ENCODE measurements around the gene EPHA1.
"Not testable (repeated sequence)": the region's sequence is repeated elsewhere in the genome, so short reads cannot be mapped to it uniquely, and the experiment has no call there.

The EPHA1 gene

GRCh38 chr7:143401265-143401664 lies 7.4 kb downstream of the EPHA1 start:
- no peak for DNase-seq

GRCh38 chr7:143399642-143400041 lies 9.0 kb downstream of the EPHA1 start:
- DNase-seq, result no peak

DNA sequence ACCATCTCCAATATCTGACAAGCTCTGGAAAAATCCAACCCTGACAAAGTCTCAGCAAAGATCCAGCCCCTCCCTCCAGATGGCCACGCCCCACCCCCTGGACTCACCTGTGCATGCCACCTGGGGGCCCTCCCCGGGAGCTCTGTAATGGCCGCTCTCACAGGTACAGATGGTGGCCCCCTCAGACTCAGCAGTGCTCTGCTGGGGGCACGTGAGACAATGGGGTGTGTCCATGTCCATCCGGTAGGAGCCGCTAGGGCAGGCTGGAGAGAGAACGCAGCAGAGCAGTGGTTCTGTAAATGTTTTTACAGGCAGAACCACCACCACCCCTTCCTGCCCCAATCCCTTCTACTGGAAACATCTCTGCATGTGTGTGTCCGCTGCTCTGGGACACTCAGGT lies 9.5 kb downstream of the EPHA1 start:
- no peak for DNase-seq

- no peak for DNase-seq
These were observed 10.0 kb downstream of the EPHA1 start for GRCh38 chr7:143398616-143399015.

- DNase-seq, result no peak
These were observed 10.7 kb downstream of the EPHA1 start for GRCh38 chr7:143397710-143398530.

DNA sequence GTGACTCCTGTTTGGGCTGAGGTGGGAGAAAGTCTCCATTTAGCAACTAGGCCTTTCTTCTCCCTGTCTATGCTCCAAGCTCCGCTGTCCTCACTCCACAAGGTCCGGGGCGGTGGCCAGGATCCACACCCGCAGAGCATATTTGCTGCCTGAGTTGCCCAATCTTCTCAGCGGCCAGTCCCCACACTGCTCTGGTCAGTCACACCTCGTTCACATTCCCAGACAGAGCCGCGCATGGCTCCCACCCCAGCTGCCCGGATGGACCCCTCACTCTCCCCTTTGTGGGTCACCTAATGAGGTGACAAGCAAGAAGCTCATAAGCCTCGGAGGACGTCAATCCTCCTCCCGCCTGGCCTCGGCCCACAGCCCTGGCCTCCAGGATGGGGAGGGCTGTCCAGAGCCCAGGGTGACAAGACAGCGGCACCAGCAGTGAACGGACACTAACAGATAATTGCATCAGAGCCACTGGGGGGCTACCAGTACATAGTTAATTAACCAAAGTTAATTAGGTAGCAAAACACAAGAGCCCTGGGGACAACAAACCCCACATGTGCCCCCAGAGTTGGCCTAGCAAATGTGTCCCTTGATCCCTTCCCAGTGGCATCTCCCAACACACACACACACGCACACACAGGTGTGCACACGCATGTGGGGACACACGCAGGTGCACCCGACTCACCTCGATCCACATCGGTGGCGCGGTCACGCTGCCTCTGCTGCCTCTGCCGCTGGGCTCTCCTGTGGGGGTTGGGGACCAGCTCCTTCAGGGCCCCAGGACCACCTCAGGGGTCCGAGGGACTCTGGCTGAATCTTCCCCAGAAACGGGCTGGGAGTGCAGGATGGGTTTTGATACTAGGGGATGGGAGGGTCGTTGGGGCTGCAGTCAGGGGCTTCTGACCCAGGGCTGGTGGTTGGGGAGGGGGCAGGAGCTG lies 11.8 kb downstream of the EPHA1 start:
- no peak for DNase-seq

GRCh38 chr7:143396182-143396581 lies 12.5 kb downstream of the EPHA1 start:
- no peak for DNase-seq

GRCh38 chr7:143395187-143396149 lies 13.2 kb downstream of the EPHA1 start:
- peak in 1 of 2 experiments; percentile 30 for DNase-seq

DNA sequence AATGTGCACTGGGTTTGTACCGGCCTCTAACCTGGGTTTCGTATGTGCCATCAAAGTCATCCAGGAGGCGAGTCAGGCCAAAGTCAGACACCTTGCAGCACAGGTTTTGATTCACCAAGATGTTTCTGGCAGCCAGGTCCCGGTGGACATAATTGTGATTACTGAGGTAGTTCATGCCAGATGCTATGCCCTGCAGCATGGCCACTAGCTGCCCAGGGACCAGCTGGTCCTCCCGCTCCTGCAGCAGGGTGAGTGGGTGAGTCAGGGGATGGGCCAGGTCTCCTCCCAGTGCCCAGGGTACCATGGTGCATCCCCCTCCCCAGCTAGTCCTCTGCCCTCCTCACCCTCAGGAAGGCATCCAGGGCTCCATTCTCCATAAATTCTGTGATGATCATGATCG lies 13.9 kb downstream of the EPHA1 start:
- no peak for DNase-seq

DNA sequence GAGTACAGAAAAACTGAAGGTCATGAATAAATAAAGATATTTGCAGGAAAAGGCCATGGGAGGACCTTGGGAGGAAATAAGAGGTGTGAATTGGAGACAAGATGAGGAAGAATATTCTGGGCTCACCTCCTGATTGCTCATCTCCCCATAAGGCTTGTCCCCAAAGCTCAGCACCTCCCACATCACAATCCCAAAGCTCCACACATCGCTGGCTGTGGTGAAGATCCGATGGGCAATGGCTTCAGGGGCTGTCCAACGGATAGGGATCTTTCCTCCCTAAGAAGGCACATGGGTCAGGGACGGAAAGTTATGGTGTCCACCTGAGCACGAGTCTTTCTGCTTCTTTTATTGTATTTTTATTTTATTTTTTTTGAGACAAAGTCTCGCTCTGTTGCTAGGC lies 14.6 kb downstream of the EPHA1 start:
- DNase-seq, result no peak

- DNase-seq, result no peak
These were observed 15.2 kb downstream of the EPHA1 start for GRCh38 chr7:143393267-143394041.

DNA sequence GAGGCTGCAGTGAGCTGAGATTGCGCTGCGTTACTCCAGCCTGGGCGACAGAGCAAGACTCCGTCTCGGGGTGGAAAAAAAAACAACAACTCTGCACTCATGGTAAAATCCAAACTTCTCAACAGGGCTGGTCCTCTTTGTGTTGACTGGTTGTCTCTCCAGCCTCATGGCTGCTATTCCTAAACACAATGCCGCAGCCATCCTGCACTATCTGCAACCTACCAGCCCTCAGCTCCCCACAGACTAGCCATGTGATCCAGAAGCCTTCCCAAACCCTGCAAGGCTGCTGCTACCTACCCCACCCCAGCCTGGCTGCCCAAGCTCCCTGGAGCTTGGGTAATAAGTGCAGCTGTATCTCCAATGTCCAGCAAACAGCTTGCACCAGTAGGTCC lies 15.8 kb downstream of the EPHA1 start:
- no peak for DNase-seq

GRCh38 chr7:143392427-143392826 lies 16.2 kb downstream of the EPHA1 start:
- DNase-seq, result not testable (repeated sequence)

DNA sequence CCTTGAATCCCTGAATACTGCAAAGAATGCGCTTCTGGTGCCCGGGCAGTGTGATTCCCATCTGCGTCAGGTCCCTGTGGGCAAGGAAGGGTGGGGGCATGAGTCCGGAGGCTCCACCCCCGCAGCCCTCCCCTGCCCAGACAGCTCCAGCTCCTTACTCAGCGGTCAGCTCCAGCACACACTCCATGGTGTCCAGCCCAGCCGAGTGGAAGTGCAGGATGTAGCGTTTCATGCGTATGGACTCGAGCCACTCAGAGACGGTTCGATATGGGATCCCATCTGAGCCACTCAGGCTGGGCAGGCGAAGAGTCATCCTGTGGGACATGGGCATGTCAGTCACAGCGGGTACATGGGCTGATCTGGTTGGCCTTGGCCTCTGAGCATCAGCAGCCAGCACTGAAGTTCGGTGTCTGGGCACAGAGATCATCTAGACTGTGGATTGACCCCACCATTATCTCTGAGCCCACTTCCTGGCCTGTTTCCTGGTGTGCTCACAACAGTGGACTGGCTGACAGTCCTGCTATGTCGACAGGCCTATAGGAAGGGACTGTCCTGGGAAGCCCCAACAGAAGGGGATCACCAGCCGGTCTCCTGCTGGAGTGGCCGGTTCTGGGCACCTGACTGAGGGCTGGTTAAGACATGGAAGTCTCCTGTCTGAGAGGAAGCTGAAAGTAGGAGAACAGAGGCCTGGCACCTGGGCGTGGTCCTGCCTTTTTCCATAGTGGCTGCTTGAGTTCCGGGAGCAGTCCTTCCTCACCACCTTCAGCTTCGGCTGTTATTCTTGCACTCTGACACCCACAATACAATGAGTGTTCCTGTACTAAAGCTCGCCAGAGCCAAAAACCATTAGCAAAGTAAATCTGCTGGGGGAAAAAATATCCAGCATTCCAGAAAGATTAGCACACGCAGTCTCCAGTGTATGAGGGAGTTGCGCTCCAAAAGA lies 16.9 kb downstream of the EPHA1 start:
- DNase-seq, result no peak

DNA sequence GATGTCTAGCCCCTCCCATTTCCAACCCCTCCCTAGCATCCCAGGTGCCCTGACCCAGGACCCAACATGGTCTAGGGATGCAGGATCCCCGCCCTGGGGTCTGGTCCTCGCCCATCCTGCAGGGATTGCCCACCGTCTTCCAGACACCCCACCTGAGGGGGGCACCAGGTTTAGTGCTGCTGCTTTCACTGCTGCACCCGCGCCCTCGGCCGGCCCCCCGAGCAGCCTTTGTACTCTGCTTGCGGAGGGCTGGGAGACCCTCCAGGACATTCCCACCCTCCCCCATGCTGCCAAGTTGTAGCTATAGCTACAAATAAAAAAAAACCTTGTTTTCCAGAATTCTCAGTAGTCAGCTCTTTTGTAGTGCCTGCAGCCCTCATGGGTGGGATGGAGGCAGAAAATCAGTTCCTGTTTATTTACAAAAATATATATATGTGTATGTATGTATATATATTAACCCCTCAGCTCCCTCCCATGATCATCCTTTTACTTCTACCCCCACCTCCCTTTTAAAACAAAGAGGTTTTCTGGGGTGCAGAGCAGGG lies 17.8 kb downstream of the EPHA1 start:
- DNase-seq, result no peak

DNA sequence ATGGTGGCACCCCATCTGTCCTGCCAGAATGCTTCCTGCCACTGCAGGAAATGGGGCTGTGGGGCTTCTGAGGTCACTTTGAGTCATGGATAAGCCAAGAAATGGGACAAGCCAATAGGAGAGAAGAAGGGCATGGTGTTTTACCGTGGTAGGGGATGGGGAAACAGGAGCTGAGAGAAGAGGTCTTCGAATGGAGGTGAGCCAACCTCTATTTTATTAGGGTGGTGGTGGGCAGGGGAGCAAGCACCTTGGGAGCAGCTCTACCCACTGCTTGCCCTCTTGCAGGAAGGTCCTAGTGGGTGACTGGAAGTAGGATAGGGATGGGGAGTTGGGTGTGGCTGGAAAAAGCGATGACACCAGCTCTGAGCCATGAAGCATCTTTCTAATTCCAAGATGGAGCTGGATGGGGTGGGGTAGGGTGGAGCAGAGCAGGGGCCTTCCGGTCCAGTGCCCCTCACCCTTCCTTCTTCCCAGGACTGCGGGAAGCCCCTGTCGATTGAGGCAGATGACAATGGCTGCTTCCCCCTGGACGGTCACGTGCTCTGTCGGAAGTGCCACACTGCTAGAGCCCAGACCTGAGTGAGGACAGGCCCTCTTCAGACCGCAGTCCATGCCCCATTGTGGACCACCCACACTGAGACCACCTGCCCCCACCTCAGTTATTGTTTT lies 18.4 kb downstream of the EPHA1 start:
- DNase-seq, result no peak

DNA sequence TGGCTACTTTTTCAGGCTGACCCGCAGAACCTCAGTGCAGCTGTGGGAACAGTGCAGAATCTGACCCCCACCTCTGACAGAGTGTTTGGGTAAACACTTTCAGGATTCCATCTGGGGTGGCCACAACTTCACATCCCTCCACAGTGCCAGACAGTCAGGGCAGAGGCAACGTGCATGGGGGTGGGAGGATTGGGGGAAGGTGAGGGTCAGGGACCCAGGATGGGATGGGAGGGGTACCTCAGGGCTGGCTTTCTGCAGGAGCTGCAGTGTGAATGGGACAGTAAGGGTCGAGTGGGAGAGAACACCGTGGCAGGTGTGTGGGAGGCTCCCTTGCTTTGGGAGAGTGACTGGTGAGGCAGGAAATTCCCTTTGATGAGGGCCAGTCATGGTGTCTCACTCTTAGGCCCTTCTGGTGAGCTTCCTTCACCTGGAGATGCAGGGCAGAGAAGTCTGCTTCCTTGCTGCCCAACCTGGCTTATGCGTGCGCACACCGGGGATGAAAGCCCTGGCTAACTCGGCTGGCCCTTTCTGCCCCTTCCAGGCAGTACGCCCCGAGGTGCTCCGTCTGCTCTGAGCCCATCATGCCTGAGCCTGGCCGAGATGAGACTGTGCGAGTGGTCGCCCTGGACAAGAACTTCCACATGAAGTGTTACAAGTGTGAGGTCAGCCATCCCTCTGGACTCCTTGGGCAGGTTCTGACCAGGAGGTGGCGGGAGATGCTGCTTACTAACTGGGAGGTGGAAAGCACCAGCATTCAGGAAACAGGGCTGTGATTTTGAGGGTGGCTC lies 19.1 kb downstream of the EPHA1 start:
- no peak for DNase-seq

GRCh38 chr7:143388491-143389101 lies 20.1 kb downstream of the EPHA1 start:
- DNase-seq, result no peak

- no peak for DNase-seq
These were observed 20.6 kb downstream of the EPHA1 start for GRCh38 chr7:143388051-143388450.
